ENCODE results near the gene ZNF454. TPM values are rescaled to one million over a fixed set of nuclear protein-coding genes. Genes with fewer than 3 reads are reported as not detected.

Gene ZNF454
- total RNA-seq, 1 experiment from 2014 or later: not detected

- Histone ChIP-seq H3T11ph (ENCODE audit: low read length) (no peak overlapping the region), H3K23ac (ENCODE audit: insufficient read length, low read depth, low read length) (no peak overlapping the region), H4K8ac (replicated peaks; ENCODE audit: insufficient read length, low read depth, low read length) (no peak overlapping the region), H3K18ac (ENCODE audit: insufficient read length, low read depth, low read length) (no peak overlapping the region), H3K4me2 (ENCODE audit: insufficient read depth, insufficient read length, low read length) (no peak overlapping the region), H3K9me3 (ENCODE audit: control insufficient read depth, low read depth, low read length) (peaks cover 71% of the 10 kb centered on the region), H2BK120ac (ENCODE audit: low read depth, low read length, poor library complexity, severe bottlenecking) (no peak overlapping the region), H4K20me1 (ENCODE audit: control insufficient read depth, insufficient read depth, insufficient read length) (no peaks in the 10 kb centered on the region), H2AK5ac (ENCODE audit: insufficient read length, low read length) (no peak overlapping the region), H2BK15ac (ENCODE audit: low read depth, low read length) (no peak overlapping the region), H3K4me1 (ENCODE audit: insufficient read depth, low read length) (no peaks in the 10 kb centered on the region), H3K27ac (ENCODE audit: insufficient read length, low read depth, low read length) (no peak overlapping the region), H3K4ac (ENCODE audit: low read depth, low read length) (no peak overlapping the region), H3K79me1 (ENCODE audit: insufficient read depth, low read depth, low read length, poor library complexity, severe bottlenecking) (no peaks in the 10 kb centered on the region), H3K9ac (ENCODE audit: extremely low read depth, insufficient read length, low read length) (no peak overlapping the region), H3K79me2 (ENCODE audit: insufficient read depth, low read length) (no peaks in the 10 kb centered on the region), H2BK20ac (ENCODE audit: low read depth, low read length, poor library complexity, severe bottlenecking) (no peak overlapping the region), H3K27me3 (ENCODE audit: insufficient read depth, low read length) (no peaks in the 10 kb centered on the region), H4K5ac (ENCODE audit: insufficient read length, low read depth, low read length) (no peak overlapping the region), H4K91ac (ENCODE audit: insufficient read length, low read depth, low read length) (no peak overlapping the region), H2BK12ac (ENCODE audit: insufficient read length, low read depth, low read length) (no peak overlapping the region), H2AFZ (ENCODE audit: low read length) (no peak overlapping the region), H2BK5ac (ENCODE audit: insufficient read length, low read length) (no peak overlapping the region), H3K23me2 (ENCODE audit: insufficient read length, low read depth, low read length, poor library complexity, severe bottlenecking) (no peaks in the 10 kb centered on the region), H3K14ac (ENCODE audit: insufficient read depth, low read length) (no peak overlapping the region), H3K56ac (ENCODE audit: insufficient read length, low read depth, low read length) (no peak overlapping the region)
- H3K4me3 Mint-ChIP-seq: no peak overlapping the region
- H3K27ac Mint-ChIP-seq: no peak overlapping the region
- peaks cover 19% of the 10 kb centered on the region for H3K27me3 Mint-ChIP-seq (ENCODE audit: low read depth)
- peaks cover 15 to 29% (median 15%) of the 10 kb centered on the region in 3 experiments for H3K36me3 Mint-ChIP-seq (ENCODE audit: insufficient read depth in 1 of 3, low read depth in 3 of 3)
- DNase-seq: no peak
- no peak for TF ChIP-seq CTCF (conservative IDR thresholded peaks at IDR 0.05)
- no peaks in the 10 kb centered on the region for H3K4me1 Mint-ChIP-seq
- WGBS (ENCODE audit: extremely low coverage, insufficient read length, low lambda C conversion rate): no CpG with 5 or more reads among the region's 43 CpGs
- H3K9me3 Mint-ChIP-seq: peaks cover 77 to 92% of the 10 kb centered on the region in 2 experiments
Measured at GRCh38 chr5:178986326-178986960, 45.4 kb downstream of the ZNF454 start.
